ENCODE measurements around the gene PPP1CA.
A peak's percentile ranks its signal among the peaks of the same experiment; 100 is the strongest.

The PPP1CA gene

DNA sequence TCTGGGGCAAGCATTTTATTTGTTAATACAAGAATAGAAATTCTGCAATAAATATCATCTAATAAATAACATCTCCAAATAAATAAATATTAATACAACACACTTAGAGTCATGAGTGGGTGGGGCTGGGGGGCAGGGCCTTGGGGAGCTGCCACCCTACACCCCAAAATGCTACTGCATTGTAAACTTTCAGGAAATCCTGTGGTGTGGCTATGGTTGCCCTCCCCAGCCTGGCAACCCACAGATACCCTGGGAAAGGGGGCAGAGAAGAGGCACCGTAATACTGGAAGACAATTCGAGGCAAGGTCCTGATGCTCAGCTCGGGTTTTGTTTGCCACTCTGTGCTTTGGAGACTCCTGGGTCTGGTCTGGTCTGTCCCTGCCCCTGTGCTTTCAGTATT, 37.5 kb downstream of the PPP1CA start:
- no peak overlapping the region for H3K4me3 ChIP-seq (ENCODE audit: control insufficient read depth, low read depth, low read length)
- TF ChIP-seq, protein P1, sequence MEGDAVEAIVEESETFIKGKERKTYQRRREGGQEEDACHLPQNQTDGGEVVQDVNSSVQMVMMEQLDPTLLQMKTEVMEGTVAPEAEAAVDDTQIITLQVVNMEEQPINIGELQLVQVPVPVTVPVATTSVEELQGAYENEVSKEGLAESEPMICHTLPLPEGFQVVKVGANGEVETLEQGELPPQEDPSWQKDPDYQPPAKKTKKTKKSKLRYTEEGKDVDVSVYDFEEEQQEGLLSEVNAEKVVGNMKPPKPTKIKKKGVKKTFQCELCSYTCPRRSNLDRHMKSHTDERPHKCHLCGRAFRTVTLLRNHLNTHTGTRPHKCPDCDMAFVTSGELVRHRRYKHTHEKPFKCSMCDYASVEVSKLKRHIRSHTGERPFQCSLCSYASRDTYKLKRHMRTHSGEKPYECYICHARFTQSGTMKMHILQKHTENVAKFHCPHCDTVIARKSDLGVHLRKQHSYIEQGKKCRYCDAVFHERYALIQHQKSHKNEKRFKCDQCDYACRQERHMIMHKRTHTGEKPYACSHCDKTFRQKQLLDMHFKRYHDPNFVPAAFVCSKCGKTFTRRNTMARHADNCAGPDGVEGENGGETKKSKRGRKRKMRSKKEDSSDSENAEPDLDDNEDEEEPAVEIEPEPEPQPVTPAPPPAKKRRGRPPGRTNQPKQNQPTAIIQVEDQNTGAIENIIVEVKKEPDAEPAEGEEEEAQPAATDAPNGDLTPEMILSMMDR (conservative IDR thresholded peaks at IDR 0.05; ENCODE audit: control insufficient read depth, insufficient read depth, low read depth, low read length), result no peak
- no peak for DNase-seq (ENCODE audit: low read depth)

DNA sequence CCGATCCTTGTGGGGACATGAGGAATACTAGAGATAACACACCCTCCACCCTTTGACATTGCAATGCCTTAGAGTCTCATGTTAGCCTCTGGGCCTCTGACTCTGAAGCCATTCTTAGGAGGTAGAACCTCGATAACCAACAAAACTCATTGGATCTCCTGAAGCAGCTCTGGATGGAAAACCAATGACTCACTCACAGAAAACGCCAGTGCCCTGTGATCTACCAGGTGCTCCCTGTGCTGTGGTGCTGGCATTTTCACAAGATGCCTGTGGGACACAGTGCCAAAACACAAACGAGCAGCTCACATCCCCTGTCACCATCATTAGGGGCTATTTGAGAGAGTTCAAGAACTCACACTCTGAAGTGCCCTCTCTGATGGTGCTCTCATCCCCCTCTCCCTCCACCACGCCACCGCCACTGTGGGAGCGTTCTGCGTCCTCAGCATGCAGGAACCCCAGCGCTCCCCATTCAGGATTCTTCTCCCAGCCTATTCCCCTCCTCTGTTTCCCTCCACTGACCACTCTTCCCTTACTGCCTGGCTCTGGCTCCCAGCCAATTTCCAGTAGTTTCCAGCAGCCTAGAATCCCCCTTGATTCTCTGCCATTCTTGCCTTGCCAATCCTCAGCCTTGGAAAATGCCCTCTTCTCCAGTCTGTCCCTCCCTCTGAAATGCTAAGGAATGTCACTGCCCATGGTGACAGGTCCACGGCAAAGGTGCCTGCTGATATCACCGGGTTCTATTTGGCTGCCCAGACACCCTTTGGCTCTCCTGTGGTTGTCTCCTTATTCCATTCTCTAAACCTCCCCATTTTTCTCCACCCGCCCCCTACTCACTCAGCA, 43.6 kb downstream of the PPP1CA start:
- no peak overlapping the region for H3K4me3 ChIP-seq (ENCODE audit: control insufficient read depth, low read depth, low read length)
- TF ChIP-seq, protein P1 (conservative IDR thresholded peaks at IDR 0.05; ENCODE audit: control insufficient read depth, insufficient read depth, low read depth, low read length), result no peak
- peak; percentile 50 for DNase-seq (ENCODE audit: low read depth)

DNA sequence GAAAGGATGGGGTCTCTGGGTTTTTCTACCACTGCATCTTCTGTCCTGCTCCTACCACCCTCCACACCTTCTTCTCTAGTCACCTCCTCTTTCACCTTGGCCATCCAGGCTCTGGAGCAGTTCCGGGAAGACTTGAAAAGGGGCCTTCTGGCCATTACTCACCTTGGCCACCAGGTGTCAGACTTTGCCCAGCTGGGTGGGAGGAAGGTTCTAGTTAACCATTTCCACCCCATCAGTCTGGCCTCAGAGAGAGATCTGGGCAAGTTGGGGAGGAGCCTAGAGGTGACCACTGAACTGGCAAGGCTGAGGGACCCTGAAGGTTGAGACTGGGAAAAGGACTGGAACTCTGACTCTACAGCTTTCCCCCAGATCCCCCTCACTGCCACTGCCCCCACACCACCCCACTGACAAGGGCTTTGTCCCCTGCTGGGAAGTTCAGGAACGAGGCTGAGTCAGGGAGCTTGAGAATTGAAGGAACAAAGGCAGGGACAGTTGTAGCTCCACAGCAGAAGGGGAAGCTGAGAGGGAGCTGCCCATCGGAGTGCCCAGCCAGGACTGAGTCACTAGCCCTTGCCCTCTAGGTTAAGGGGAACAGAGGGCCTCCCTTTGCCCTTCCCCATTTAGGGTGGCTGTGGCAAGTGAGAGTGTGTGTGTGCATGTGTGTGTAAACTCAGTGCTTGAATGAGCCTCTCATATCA, 44.6 kb downstream of the PPP1CA start:
- TF ChIP-seq, protein P1 (conservative IDR thresholded peaks at IDR 0.05; ENCODE audit: control insufficient read depth, insufficient read depth, low read depth, low read length), result peak; percentile 98
- DNase-seq (ENCODE audit: low read depth), result peak; percentile 79
- H3K4me3 ChIP-seq (ENCODE audit: control insufficient read depth, low read depth, low read length), result no peak overlapping the region

DNA sequence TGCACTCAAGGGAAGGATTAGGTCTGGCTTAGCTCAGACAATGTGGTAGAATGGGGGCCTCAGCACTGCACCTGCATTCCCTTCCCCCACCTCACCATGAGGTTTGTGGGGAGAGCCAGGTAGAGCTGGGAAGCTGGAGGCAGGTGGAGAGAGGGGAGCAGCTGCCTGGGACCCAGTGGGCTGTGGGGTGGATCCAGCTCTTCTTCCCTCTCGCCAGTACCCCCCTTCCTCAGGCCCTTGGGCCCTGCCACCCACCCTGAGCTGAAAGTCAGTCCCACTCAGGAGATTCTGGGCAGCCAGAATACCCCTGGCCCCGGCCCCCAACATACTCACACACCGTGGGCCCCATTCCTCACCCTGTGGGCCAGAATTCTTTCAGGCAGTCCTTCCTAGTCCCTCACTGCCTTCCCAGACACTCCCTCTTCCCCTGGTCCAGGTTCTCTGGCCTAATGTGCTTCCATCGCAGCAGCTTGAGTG, 45.2 kb downstream of the PPP1CA start:
- DNase-seq (ENCODE audit: low read depth), result no peak
- TF ChIP-seq, protein P1 (conservative IDR thresholded peaks at IDR 0.05; ENCODE audit: control insufficient read depth, insufficient read depth, low read depth, low read length), result no peak
- no peak overlapping the region for H3K4me3 ChIP-seq (ENCODE audit: control insufficient read depth, low read depth, low read length)

DNA sequence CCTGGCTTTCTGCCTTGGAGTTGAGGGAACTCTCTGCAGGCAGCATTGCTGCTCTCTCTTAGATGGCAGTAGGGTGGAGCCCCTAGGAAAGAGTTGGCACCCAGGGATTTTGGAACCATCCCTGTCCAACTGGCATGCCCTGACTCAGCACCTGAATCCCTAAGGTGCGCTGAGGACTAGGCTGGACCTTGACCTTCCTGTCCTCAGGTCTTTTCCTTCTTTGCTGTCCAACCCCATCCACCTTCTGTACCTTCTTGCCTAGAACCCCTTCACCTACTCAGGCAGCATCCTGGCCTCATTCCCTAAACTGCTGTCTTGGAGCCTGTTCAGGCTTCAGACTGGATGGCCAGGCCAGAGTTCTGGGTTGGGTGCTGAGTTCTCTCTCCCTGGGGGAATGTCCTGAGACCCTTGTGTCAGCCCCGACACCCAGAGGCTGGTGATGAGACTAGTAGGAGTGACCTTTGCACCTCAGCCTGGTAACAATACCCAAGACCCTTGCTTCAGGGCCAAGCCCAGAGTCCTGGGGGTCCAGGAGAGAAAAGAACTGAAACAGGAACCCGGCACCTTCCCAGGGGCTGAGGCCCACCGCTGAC, 45.8 kb downstream of the PPP1CA start:
- no peak overlapping the region for H3K4me3 ChIP-seq (ENCODE audit: control insufficient read depth, low read depth, low read length)
- TF ChIP-seq, protein P1 (conservative IDR thresholded peaks at IDR 0.05; ENCODE audit: control insufficient read depth, insufficient read depth, low read depth, low read length), result no peak
- no peak for DNase-seq (ENCODE audit: low read depth)

DNA sequence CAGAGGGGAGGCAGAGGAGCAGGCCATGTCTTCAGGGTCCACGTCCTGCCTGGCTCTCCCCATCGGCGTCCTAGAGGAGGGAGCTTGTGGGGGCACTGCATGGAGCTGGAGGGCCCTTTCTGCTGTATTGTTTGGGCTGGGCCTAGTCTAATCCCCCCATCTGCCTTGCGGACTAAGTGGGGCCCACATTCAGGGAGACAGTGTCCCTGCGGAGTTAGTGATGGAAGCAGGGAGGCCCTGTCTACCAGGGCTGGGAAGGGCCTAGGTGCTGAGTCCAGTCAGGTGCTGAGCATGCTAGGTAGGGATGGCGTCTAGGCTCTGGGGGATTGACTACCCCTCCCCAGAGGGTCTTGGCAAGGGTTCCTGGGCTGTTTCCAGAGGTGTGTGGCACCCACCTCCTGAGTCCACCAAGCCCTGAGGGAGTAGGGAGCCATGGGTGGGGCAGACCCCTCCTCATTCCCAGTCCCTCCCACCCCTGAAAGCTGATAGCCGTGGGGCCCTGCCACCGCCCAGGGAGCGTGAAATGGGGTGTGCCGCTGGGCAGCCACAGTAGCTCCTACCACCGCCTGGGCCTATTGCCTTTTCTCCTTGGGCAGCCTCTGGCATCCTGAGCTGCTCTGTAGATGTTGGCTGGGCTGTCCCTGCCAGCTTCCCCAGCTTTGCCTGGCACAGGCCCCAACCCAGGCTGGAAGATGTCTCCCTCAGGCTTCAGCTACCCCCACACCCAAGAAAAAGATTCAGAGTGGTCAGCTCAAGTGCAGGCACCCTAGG, 46.5 kb downstream of the PPP1CA start:
- no peak overlapping the region for H3K4me3 ChIP-seq (ENCODE audit: control insufficient read depth, low read depth, low read length)
- TF ChIP-seq, protein P1 (conservative IDR thresholded peaks at IDR 0.05; ENCODE audit: control insufficient read depth, insufficient read depth, low read depth, low read length), result no peak
- DNase-seq (ENCODE audit: low read depth), result no peak
